ENCODE measurements around the gene RALGAPA2. TPM values are rescaled to one million over a fixed set of nuclear protein-coding genes. Genes with fewer than 3 reads are reported as not detected.

Gene RALGAPA2
- total RNA-seq, 1 experiment from 2014 or later = 26.3 TPM

DNA sequence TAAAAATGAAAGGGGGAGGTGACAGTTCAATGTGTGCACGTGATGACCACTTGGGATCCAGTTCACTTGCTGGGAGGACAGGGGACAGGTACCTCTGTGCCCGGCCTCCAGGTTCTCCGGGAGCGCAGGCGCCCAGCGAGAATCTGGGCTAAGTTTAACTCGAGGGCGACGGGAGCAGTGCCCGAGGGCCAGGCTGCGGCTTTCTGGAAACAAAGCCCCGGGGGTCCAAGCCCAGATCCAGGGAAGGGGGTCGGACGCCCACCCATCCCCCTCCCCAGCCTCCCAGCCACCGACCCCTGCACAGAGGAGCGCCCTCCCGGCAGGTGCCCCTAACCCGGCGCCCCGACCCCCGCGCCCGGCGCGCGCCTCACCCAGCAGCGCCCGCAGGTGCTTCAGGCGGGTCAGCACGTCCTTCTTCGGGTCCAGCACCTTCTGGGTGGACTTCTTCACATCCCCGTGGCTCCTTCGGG is 405 bp downstream of the RALGAPA2 start:
- no TSS peak for BruUV-seq (replicated peaks)
- DNase-seq = no peak

DNA sequence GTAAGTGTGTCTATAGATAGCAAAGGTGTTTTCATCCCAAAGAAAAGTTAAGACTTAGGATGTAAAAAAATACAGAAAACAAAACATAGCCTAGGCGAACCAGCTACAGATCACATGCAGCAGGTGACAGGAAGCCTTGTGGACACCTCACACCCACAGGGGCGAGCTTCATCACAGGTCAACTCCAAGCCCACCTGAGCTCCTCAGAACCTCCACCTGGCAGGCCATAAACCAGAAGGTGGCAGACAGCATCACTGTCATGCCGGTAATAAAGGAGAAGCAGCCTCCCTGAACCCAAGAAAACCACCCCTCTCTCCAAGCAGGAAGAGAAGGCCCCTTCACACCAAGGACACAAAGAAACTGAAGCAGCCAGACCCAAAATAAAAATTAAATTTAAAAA is 1.0 kb downstream of the RALGAPA2 start:
- Mint-ChIP-seq H3K27ac (ENCODE audit: unreplicated experiment) (peak overlapping the region; percentile 58), H3K4me3 (ENCODE audit: low read depth, unreplicated experiment) (peak overlapping the region; percentile 74), H3K36me3 (ENCODE audit: insufficient read depth, unreplicated experiment) (peaks cover 24% of the 10 kb centered on the region), H3K27me3 (ENCODE audit: unreplicated experiment) (no peaks in the 10 kb centered on the region), H3K4me1 (ENCODE audit: low read depth, unreplicated experiment) (peaks cover 15% of the 10 kb centered on the region), H3K9me3 (ENCODE audit: low read depth, unreplicated experiment) (no peaks in the 10 kb centered on the region)
- intact Hi-C loops (cut with micrococcal nuclease; ENCODE audit: unreplicated experiment) = loop anchor here (10.0 kb wide), 1 partner anchor 47 kb away; no protein-coding TSS in a partner anchor
- TF ChIP-seq, protein P1, sequence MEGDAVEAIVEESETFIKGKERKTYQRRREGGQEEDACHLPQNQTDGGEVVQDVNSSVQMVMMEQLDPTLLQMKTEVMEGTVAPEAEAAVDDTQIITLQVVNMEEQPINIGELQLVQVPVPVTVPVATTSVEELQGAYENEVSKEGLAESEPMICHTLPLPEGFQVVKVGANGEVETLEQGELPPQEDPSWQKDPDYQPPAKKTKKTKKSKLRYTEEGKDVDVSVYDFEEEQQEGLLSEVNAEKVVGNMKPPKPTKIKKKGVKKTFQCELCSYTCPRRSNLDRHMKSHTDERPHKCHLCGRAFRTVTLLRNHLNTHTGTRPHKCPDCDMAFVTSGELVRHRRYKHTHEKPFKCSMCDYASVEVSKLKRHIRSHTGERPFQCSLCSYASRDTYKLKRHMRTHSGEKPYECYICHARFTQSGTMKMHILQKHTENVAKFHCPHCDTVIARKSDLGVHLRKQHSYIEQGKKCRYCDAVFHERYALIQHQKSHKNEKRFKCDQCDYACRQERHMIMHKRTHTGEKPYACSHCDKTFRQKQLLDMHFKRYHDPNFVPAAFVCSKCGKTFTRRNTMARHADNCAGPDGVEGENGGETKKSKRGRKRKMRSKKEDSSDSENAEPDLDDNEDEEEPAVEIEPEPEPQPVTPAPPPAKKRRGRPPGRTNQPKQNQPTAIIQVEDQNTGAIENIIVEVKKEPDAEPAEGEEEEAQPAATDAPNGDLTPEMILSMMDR (IDR thresholded peaks at IDR 0.05; ENCODE audit: unreplicated experiment) = no peak
- DNase-seq = no peak
- CTCF ChIA-PET = interaction anchor here (0.7 kb wide), 1 partner anchor 133 kb away, joined by 3 read pairs; no protein-coding TSS in a partner anchor
- BruUV-seq (replicated peaks) = no TSS peak

More for the DNA sequence above, 405 bp downstream of the RALGAPA2 start:
- Mint-ChIP-seq H3K27me3 (ENCODE audit: unreplicated experiment) (no peaks in the 10 kb centered on the region), H3K4me3 (ENCODE audit: low read depth, unreplicated experiment) (peak overlapping the region; percentile 74), H3K4me1 (ENCODE audit: low read depth, unreplicated experiment) (peaks cover 11% of the 10 kb centered on the region), H3K27ac (ENCODE audit: unreplicated experiment) (no peak overlapping the region), H3K9me3 (ENCODE audit: low read depth, unreplicated experiment) (no peaks in the 10 kb centered on the region), H3K36me3 (ENCODE audit: insufficient read depth, unreplicated experiment) (peaks cover 24% of the 10 kb centered on the region)
- CTCF ChIA-PET = interaction anchor here (0.6 to 0.7 kb wide), 2 partner anchors 132 to 760 kb away, joined by 3 read pairs; no protein-coding TSS in a partner anchor
- TF ChIP-seq, protein P1 (IDR thresholded peaks at IDR 0.05; ENCODE audit: unreplicated experiment) = no peak
- intact Hi-C loops (cut with micrococcal nuclease; ENCODE audit: unreplicated experiment) = loop anchor here (10.0 kb wide), 1 partner anchor 47 kb away; no protein-coding TSS in a partner anchor

DNA sequence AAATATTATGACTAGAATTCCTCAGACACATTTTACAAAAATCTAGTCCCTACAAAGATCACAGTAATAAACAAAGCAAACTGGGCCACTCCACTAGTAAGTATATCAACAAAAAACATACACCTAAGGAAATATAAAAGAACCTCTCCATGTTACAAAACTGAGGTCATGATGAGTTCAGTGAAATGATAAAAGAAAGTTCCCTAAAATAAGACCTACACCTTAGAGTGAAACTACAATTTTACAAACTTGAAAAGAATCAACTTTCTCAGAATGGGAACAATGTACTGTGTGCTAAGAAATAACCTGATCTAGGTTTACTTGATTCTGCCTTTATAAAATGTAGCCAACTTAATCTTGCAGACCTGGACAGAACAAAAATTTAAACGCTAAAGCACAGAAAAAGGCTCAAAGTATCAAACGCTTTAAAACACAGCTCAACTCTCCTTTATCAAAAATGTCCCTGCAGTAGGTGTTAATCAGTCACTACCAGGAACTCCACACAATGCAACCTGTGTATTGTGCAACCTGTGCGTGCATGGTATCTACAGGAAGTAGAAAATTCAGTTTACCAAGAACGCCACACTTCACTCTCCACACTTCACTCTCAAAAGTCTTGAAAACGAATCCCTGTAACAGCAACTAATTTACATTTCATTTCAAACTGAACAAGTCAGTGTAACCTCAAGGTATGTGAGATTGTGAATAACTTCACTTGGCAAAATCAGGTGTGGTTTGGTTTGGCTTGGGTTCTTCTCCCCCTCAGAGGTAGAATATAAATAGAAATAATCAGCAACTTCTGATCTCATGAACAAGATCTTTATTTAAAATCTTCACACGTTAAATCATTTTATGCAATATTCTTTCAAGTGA is 1.8 kb downstream of the RALGAPA2 start:
- peak overlapping the region; percentile 58 for H3K27ac Mint-ChIP-seq (ENCODE audit: unreplicated experiment)
- no peaks in the 10 kb centered on the region for H3K9me3 Mint-ChIP-seq (ENCODE audit: low read depth, unreplicated experiment)
- TF ChIP-seq, protein P1 (IDR thresholded peaks at IDR 0.05; ENCODE audit: unreplicated experiment) = no peak
- CTCF ChIA-PET = interaction anchor here (0.7 kb wide), 1 partner anchor 133 kb away, joined by 3 read pairs; no protein-coding TSS in a partner anchor
- H3K27me3 Mint-ChIP-seq (ENCODE audit: unreplicated experiment) = no peaks in the 10 kb centered on the region
- BruUV-seq (replicated peaks) = TSS peak; percentile 23
- peaks cover 24% of the 10 kb centered on the region for H3K36me3 Mint-ChIP-seq (ENCODE audit: insufficient read depth, unreplicated experiment)
- peak; percentile 14 for DNase-seq
- peak overlapping the region; percentile 74 for H3K4me3 Mint-ChIP-seq (ENCODE audit: low read depth, unreplicated experiment)
- intact Hi-C loops (cut with micrococcal nuclease; ENCODE audit: unreplicated experiment) = loop anchor here (10.0 kb wide), 1 partner anchor 46 kb away; no protein-coding TSS in a partner anchor
- peaks cover 15% of the 10 kb centered on the region for H3K4me1 Mint-ChIP-seq (ENCODE audit: low read depth, unreplicated experiment)

DNA sequence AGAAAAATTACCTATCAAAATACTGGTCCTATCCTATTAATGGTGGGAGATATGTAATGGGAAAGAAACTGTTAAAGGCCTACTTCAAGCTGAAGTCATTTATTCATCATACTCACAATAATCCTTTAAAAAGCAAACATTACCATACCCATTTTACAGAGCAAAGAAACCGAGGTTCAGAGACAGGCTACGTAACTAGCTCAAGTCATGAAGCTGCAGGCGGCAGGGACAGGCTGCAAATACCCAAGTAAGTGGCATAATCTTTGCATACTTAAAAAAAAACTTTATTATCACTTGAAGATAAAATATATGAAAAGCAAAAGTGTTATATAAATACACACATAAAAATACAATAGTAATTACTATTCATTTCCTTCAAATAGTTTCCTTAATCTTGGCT is 2.6 kb downstream of the RALGAPA2 start:
- TF ChIP-seq, protein P1 (IDR thresholded peaks at IDR 0.05; ENCODE audit: unreplicated experiment) = no peak
- H3K27ac Mint-ChIP-seq (ENCODE audit: unreplicated experiment) = peak overlapping the region; percentile 58
- no peak for DNase-seq
- CTCF ChIA-PET = no interaction called here
- no peaks in the 10 kb centered on the region for H3K27me3 Mint-ChIP-seq (ENCODE audit: unreplicated experiment)
- H3K9me3 Mint-ChIP-seq (ENCODE audit: low read depth, unreplicated experiment) = no peaks in the 10 kb centered on the region
- intact Hi-C loops (cut with micrococcal nuclease; ENCODE audit: unreplicated experiment) = loop anchor here (10.0 kb wide), 1 partner anchor 45 kb away; no protein-coding TSS in a partner anchor
- peaks cover 24% of the 10 kb centered on the region for H3K36me3 Mint-ChIP-seq (ENCODE audit: insufficient read depth, unreplicated experiment)
- no TSS peak for BruUV-seq (replicated peaks)
- H3K4me3 Mint-ChIP-seq (ENCODE audit: low read depth, unreplicated experiment) = peak overlapping the region; percentile 74
- H3K4me1 Mint-ChIP-seq (ENCODE audit: low read depth, unreplicated experiment) = peaks cover 16% of the 10 kb centered on the region

Data from Calu3 (cell line).